NCI-H748 (cell line): ENCODE data around the gene CDRT4.

Source experiments
- DNase-seq: peaks from one replicate; lab custom pipeline; 2025; ENCODE audit not compliant: unreplicated experiment; lab: John Stamatoyannopoulos, UW

The CDRT4 gene

GRCh38 chr17:15432807-15433611 lies 34.4 kb downstream of the CDRT4 start:
- DNase-seq: no peak

GRCh38 chr17:15431766-15432165 lies 35.7 kb downstream of the CDRT4 start:
- DNase-seq: no peak

GRCh38 chr17:15431196-15431595 lies 36.2 kb downstream of the CDRT4 start:
- no peak for DNase-seq

- DNase-seq: no peak
Measured at GRCh38 chr17:15424521-15424920, 42.9 kb downstream of the CDRT4 start.

GRCh38 chr17:15422392-15422965 lies 44.9 kb downstream of the CDRT4 start:
- no peak for DNase-seq

GRCh38 chr17:15418781-15419180 lies 48.6 kb downstream of the CDRT4 start:
- DNase-seq: no peak

GRCh38 chr17:15414532-15415306 lies 52.7 kb downstream of the CDRT4 start:
- no peak for DNase-seq

GRCh38 chr17:15413101-15413771 lies 54.2 kb downstream of the CDRT4 start:
- no peak for DNase-seq

GRCh38 chr17:15412606-15413005 lies 54.8 kb downstream of the CDRT4 start:
- no peak for DNase-seq

- no peak for DNase-seq
Measured at GRCh38 chr17:15411384-15412198, 55.8 kb downstream of the CDRT4 start.

- no peak for DNase-seq
Measured at GRCh38 chr17:15409721-15410250, 57.6 kb downstream of the CDRT4 start.

GRCh38 chr17:15408803-15409202 lies 58.6 kb downstream of the CDRT4 start:
- no peak for DNase-seq

- no peak for DNase-seq
Measured at GRCh38 chr17:15406081-15406480, 61.3 kb downstream of the CDRT4 start.

GRCh38 chr17:15405058-15405415 lies 62.4 kb downstream of the CDRT4 start:
- DNase-seq: no peak

GRCh38 chr17:15404106-15405057 lies 63.0 kb downstream of the CDRT4 start:
- no peak for DNase-seq

- DNase-seq: no peak
Measured at GRCh38 chr17:15403276-15403939, 64.0 kb downstream of the CDRT4 start.

- DNase-seq: no peak
Measured at GRCh38 chr17:15399443-15399842, 68.0 kb downstream of the CDRT4 start.

- DNase-seq: no peak
Measured at GRCh38 chr17:15398736-15399331, 68.6 kb downstream of the CDRT4 start.
